Measurements from ENCODE around the gene NEK4. TPM values are rescaled to one million over a fixed set of nuclear protein-coding genes. Genes with fewer than 3 reads are reported as not detected.

Gene NEK4
- polyA plus RNA-seq, 1 donor (not counting 4 experiments of a cell fraction or from before 2014, with no cell fraction given): 13.6 TPM

DNA sequence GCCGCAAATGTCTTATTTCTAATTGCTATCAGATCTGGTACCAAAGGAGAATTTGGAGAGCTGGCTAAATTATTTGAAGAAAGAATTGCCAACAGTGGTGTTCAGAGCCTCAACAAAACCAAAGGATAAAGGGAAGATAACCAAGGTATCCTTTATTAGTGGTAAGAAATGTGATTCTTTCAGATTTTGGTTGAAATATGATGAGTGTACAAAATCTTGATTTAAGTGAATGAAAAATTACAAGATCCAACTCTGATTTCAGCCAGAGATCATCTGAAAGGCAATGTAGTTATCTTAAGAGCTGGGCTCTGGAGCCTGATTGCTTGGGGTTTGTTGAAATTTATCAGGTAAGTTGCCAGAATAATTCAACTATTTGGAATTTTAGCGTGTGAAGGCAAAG lies 80.2 kb downstream of the NEK4 start:
- FAIRE-seq (no peak), DNase-seq (ENCODE audit: low read depth, low spot score) (no peak)
- dilution Hi-C loops (cut with MboI; ENCODE audit: extremely low pct_ligation_motif_present, low sequenced_read_pairs): no loop called here
- Histone ChIP-seq H3K4me3 (ENCODE audit: control insufficient read depth in 2 of 3, extremely low read depth in 1 of 3, insufficient read depth in 2 of 3, low read depth in 1 of 3, low read length in 3 of 3) (no peak overlapping the region), H3K27me3 (ENCODE audit: control insufficient read depth, extremely low read depth, insufficient read depth, low read length) (no peaks in the 10 kb centered on the region), H3K9me3 (ENCODE audit: control insufficient read depth, low read depth, low read length) (no peaks in the 10 kb centered on the region), H3K79me2 (ENCODE audit: control insufficient read depth, insufficient read depth, low read length) (peaks cover 49% of the 10 kb centered on the region), H3K27ac (ENCODE audit: control insufficient read depth, insufficient read depth, low read length) (no peak overlapping the region), H3K9ac (ENCODE audit: control insufficient read depth, extremely low read depth, insufficient read depth, low read length) (no peak overlapping the region), H3K4me1 (ENCODE audit: control insufficient read depth, extremely low read depth, insufficient read depth, low read length) (peaks cover 10% of the 10 kb centered on the region), H4K20me1 (ENCODE audit: control insufficient read depth, extremely low read depth, insufficient read depth, low read length) (peaks cover 3% of the 10 kb centered on the region), H3K36me3 (ENCODE audit: control insufficient read depth in 2 of 2, extremely low read depth in 1 of 2, insufficient read depth in 2 of 2, low read length in 2 of 2) (peaks cover 47 to 68% of the 10 kb centered on the region in 2 experiments), H3K4me2 (ENCODE audit: control insufficient read depth, extremely low read depth, insufficient read depth, low read depth, low read length) (no peak overlapping the region), H3K9me1 (ENCODE audit: control insufficient read depth, extremely low read depth, insufficient read depth, low read length) (no peaks in the 10 kb centered on the region), H2AFZ (ENCODE audit: control insufficient read depth, low read length) (no peak overlapping the region)
- no peak for TF ChIP-seq EZH2 (IDR thresholded peaks at IDR 0.05; ENCODE audit: low read length)
- TF ChIP-seq, protein P1, sequence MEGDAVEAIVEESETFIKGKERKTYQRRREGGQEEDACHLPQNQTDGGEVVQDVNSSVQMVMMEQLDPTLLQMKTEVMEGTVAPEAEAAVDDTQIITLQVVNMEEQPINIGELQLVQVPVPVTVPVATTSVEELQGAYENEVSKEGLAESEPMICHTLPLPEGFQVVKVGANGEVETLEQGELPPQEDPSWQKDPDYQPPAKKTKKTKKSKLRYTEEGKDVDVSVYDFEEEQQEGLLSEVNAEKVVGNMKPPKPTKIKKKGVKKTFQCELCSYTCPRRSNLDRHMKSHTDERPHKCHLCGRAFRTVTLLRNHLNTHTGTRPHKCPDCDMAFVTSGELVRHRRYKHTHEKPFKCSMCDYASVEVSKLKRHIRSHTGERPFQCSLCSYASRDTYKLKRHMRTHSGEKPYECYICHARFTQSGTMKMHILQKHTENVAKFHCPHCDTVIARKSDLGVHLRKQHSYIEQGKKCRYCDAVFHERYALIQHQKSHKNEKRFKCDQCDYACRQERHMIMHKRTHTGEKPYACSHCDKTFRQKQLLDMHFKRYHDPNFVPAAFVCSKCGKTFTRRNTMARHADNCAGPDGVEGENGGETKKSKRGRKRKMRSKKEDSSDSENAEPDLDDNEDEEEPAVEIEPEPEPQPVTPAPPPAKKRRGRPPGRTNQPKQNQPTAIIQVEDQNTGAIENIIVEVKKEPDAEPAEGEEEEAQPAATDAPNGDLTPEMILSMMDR (optimal IDR thresholded peaks at IDR 0.05 in 1 of 3, IDR thresholded peaks at IDR 0.05 in 1 of 3, conservative IDR thresholded peaks at IDR 0.05 in 1 of 3; ENCODE audit: extremely low read depth in 1 of 3, insufficient read depth in 2 of 3, low read length in 3 of 3): no peak

DNA sequence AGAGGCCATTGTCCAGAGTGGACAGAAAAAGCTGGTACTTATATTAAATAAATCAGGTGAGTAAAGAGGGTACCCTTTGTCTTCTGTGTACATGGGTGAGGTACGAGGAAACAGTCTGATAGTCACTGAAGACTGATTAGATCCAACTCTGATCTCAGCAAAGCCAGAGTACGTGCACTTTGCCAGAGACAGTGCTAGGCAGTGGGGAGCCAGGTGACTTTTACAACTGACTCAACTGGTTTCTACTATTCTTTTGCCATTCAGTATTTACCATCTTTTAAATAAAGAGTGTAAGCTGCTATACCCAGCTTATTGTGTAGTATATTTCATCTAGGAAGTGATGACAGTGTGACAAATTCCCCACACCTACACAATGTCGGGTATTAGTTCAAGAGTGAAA lies 81.6 kb downstream of the NEK4 start:
- Histone ChIP-seq H3K4me2 (ENCODE audit: control insufficient read depth, extremely low read depth, insufficient read depth, low read depth, low read length) (no peak overlapping the region), H3K27ac (ENCODE audit: control insufficient read depth, insufficient read depth, low read length) (no peak overlapping the region), H3K9me1 (ENCODE audit: control insufficient read depth, extremely low read depth, insufficient read depth, low read length) (no peaks in the 10 kb centered on the region), H3K27me3 (ENCODE audit: control insufficient read depth, extremely low read depth, insufficient read depth, low read length) (no peaks in the 10 kb centered on the region), H3K4me3 (ENCODE audit: control insufficient read depth in 2 of 3, extremely low read depth in 1 of 3, insufficient read depth in 2 of 3, low read depth in 1 of 3, low read length in 3 of 3) (no peak overlapping the region), H3K4me1 (ENCODE audit: control insufficient read depth, extremely low read depth, insufficient read depth, low read length) (peaks cover 17% of the 10 kb centered on the region), H3K36me3 (ENCODE audit: control insufficient read depth in 2 of 2, extremely low read depth in 1 of 2, insufficient read depth in 2 of 2, low read length in 2 of 2) (peaks cover 42 to 62% of the 10 kb centered on the region in 2 experiments), H3K79me2 (ENCODE audit: control insufficient read depth, insufficient read depth, low read length) (peaks cover 61% of the 10 kb centered on the region), H4K20me1 (ENCODE audit: control insufficient read depth, extremely low read depth, insufficient read depth, low read length) (peaks cover 2% of the 10 kb centered on the region), H3K9me3 (ENCODE audit: control insufficient read depth, low read depth, low read length) (no peaks in the 10 kb centered on the region), H2AFZ (ENCODE audit: control insufficient read depth, low read length) (no peak overlapping the region), H3K9ac (ENCODE audit: control insufficient read depth, extremely low read depth, insufficient read depth, low read length) (no peak overlapping the region)
- dilution Hi-C loops (cut with MboI; ENCODE audit: extremely low pct_ligation_motif_present, low sequenced_read_pairs): no loop called here
- TF ChIP-seq, protein P1 (optimal IDR thresholded peaks at IDR 0.05 in 1 of 3, IDR thresholded peaks at IDR 0.05 in 1 of 3, conservative IDR thresholded peaks at IDR 0.05 in 1 of 3; ENCODE audit: extremely low read depth in 1 of 3, insufficient read depth in 2 of 3, low read length in 3 of 3): no peak
- no peak for TF ChIP-seq EZH2 (IDR thresholded peaks at IDR 0.05; ENCODE audit: low read length)
- DNase-seq (ENCODE audit: low read depth, low spot score) (no peak), FAIRE-seq (no peak)
